GM04504 (cell line): Measurements from ENCODE around the gene BTBD9.

Source experiments
- DNase-seq: peaks from one replicate; pipeline ENCODE4 v3.0.0-alpha.2; 2012; ENCODE audit warnings: low read depth

BTBD9 gene

GRCh38 chr6:38507173-38507572 lies 132.6 kb downstream of the BTBD9 start:
- no peak for DNase-seq

DNA sequence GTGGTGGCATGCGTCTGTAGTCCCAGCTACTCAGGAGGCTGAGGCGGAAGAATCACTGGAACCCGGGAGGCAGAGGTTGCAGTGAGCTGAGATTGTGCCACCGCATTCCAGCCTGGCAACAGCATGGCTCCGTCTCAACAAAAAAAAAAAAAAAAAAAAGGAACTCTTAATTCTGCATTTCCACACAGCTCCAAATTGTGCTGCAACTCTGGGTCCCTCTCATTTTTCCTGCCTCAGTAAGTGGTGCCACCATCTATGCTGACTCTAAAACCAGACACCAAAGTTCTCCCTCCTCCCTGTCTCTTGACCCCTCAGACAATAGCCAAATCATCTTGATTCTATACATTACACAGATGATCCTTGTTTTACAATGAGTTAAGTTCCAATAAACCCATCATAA lies 133.9 kb downstream of the BTBD9 start:
- DNase-seq: no peak

DNA sequence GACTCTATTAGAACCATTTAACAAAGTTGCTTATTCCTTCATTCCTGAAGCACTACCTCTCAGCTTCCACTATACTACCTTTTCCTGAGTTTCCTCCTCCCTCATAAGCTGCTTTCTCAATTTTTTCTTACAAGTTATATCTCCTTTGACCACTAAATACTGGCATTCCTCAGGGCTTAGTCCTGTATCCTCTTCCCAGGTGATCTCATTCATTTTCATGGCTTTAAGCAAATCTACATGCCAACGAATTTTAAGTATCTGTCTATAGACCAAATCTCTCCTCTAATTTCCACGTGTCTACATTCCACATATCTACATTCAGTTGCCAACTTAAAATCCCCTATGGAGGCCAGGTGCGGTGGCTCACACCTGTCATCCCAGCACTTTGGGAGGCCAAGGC lies 134.7 kb downstream of the BTBD9 start:
- DNase-seq: no peak

GRCh38 chr6:38503960-38504682 lies 135.6 kb downstream of the BTBD9 start:
- DNase-seq: no peak

- no peak for DNase-seq
Observed at GRCh38 chr6:38503032-38503773, 136.5 kb downstream of the BTBD9 start.

DNA sequence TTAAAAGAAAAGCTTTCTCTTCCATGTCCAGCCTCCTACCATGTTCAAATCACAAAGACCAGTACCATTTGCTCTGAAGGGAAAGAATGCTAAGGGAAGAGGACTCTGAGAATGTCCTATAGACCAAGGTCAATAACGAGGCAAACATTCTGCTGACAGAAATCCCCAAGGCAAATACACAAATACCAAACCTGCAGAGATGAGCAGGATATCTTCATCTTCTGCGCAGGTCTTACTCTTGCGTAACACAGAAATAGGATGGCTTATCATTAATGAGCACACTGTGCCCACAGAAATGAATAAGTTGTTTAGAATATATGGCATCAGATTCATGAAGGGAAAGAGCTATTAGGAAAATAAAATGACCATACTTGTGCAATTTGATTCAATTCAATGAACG lies 137.3 kb downstream of the BTBD9 start:
- no peak for DNase-seq

GRCh38 chr6:38501931-38502330 lies 137.8 kb downstream of the BTBD9 start:
- DNase-seq: no peak

DNA sequence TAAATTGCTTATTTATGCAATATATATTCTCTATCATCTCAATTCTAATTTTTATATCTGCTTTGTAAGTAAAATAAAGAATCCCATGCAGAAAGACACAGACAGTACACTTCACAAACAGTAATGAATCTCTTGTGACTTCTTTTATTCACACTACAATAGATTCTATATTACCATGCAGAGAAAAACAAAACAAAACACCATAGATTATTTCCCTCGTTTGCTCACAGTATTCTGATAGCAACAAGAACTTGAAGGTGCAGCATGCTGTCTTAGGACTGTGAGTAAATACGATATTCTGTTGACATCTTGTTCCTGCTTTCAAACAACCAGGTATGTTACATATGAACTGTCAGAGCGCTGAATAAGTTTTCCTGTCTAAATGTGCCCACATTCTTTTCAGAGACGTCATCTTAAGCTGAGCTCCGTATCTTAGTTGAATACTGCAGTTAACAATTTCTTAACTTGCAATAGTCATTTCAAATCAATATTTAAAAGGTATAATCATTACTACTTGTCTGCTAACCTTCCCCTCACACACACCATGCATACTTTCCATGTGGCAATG lies 140.1 kb downstream of the BTBD9 start:
- DNase-seq: no peak

DNA sequence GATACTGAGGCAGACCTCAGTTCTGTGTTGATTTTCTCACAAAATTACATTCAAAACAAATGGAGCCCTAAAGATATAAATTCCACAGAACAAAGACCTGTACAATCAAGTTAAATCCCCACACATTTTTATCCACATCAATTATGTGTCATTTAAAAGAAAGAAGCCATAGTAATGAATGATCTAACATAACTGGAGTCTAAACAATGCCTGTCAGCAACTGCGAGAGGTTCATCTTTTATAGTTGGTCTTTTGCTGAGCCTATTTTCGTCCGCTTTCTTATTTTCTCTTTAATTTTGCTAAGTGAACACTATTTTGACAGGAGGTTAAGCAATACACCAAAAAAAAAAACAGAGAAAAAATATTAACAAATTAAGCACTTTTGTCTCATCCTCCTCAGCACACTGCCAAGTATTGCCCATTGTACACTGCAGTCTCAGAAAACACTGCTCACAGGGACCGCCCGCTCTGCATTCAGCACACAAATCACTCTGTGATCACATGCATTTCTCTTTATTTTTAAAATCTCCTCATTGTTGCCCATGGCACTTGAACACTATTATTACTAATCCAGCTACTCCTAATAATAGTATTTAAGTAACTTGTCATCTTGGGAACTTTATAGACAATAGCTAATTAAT lies 140.8 kb downstream of the BTBD9 start:
- no peak for DNase-seq

DNA sequence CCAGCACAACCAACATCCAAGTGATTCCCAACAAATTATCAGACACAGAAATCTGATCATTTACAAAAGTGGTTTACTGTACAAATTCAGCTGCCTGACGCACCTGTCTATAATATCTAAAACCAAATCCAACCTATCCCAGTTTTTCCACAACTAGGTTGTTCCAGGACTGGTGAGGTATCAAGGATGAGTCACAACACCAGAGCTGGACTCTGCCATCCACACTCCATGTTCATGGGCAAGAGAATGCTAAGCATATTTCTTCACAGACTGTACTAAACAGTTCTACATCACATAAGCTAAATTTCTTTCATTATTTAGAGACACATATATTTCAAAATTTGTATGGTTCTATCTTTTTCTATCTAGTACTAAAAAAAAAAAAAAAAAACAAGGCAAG lies 141.6 kb downstream of the BTBD9 start:
- no peak for DNase-seq

- no peak for DNase-seq
Observed at GRCh38 chr6:38497546-38497945, 142.2 kb downstream of the BTBD9 start.

GRCh38 chr6:38495922-38496635 lies 143.7 kb downstream of the BTBD9 start:
- DNase-seq: no peak

GRCh38 chr6:38495518-38495917 lies 144.2 kb downstream of the BTBD9 start:
- DNase-seq: no peak

- peak; percentile 48 for DNase-seq
Observed at GRCh38 chr6:38493931-38494547, 145.7 kb downstream of the BTBD9 start.

- DNase-seq: no peak
Observed at GRCh38 chr6:38492031-38492430, 147.7 kb downstream of the BTBD9 start.

DNA sequence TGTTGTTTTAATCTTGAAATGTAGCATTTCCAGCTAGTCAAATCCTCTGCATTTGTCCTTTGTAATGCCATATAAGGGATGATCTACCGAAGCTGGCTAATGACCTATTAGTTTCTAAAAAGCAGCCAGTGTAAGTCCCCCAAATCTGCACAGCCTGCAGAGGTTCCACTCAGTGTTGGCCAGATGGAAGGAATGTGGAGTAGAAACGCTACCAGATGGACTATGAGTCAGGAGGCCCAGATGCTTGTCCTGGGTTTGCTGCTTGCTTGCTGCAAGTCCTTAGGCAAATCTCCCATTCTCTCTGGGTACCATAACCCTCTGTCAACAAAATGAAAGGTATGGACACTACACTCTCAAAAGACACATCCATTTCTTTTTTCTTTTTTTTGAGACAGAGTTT lies 149.8 kb downstream of the BTBD9 start:
- peak; percentile 61 for DNase-seq

GRCh38 chr6:38487423-38487822 lies 152.3 kb downstream of the BTBD9 start:
- DNase-seq: no peak

DNA sequence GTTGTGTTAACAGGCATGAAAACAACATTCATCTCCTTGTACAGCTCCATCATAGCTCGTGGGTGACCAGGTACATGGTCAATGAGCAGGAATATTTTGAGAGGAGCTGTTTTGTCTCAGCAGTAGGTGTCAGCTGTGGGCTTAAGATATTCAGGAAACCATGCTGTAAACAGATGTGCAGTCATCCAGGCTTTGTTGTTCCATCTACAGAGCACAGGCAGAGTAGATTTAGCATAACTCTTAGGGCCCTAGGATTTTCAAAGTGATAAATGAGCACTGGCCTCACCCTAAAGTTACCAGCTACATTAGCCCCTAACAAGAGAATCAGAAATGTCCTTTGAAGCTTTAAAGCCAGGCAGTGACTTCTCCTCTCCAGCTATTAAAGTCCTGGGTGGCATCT lies 154.2 kb downstream of the BTBD9 start:
- DNase-seq: no peak

DNA sequence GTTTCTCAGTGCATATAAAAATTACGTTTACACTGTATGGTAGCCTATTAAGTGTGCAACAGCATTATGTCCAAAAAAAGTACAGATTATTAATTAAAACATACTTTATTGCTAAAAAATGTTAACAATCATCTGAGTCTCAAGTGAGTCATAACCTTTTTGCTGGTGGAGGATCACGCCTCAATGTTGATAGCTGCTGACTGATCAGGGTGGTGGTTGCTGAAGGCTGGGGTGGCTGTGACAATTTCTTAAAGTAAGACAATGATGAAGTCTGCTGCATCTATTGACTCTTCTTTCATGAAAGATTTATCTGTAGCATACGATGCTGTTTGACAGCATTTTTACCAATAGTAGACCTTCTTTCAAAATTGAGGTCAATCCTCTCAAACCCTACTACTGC lies 155.1 kb downstream of the BTBD9 start:
- DNase-seq: no peak

GRCh38 chr6:38483526-38483925 lies 156.2 kb downstream of the BTBD9 start:
- DNase-seq: no peak

DNA sequence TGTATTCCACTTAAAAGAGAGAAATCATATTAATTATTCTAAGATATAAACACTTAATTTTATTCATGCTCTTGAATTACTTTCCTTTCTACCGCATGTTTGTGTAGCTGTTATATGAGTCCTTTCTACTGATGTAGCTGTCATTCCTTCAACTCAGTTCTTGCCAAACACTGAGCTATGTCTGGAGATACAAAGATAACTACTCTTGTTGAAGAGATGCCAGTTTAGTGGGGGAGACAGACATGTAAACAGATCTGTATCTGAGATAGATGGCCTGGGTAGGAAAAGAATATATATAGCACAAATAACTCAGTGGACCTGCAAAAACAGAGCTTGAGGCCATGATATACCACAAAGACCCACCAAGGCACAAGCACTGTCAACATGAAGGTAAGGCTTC lies 157.3 kb downstream of the BTBD9 start:
- no peak for DNase-seq

DNA sequence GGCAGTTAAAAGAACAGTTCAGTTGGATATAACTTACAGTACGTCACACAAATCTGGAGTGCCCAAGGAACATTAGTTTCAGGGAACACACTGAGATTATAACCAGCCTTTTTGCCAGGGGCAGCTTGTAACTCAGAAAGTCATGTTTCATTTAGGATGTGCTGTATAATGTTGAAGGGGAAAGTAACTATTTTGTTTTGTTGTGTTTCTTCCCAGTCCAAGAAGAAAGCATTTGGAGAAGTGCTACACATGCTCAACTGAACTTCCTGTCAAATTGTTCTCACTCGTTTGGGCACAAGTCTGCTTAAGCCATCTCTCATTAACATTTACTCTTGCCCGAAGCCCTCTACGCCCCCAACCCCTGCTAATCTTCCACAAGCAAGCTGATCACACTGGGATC lies 157.9 kb downstream of the BTBD9 start:
- DNase-seq: no peak
